ENCODE measurements around the gene PSMA8. TPM values are rescaled to one million over a fixed set of nuclear protein-coding genes. Genes with fewer than 3 reads are reported as not detected.

PSMA8 gene
- total and polyA plus RNA-seq, 2 of the 13 experiments (the other 11 are each of a cell fraction or from before 2014, with no cell fraction given): not detected

- TF ChIP-seq, protein P1, sequence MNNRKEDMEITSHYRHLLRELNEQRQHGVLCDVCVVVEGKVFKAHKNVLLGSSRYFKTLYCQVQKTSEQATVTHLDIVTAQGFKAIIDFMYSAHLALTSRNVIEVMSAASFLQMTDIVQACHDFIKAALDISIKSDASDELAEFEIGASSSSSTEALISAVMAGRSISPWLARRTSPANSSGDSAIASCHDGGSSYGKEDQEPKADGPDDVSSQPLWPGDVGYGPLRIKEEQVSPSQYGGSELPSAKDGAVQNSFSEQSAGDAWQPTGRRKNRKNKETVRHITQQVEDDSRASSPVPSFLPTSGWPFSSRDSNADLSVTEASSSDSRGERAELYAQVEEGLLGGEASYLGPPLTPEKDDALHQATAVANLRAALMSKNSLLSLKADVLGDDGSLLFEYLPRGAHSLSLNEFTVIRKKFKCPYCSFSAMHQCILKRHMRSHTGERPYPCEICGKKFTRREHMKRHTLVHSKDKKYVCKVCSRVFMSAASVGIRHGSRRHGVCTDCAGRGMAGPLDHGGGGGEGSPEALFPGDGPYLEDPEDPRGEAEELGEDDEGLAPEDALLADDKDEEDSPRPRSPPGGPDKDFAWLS (CRISPR knock-in tag; IDR thresholded peaks at IDR 0.05; ENCODE audit: borderline replicate concordance): no peak
- peak; percentile 74; the same call in 1 of the 2 replicates for TF ChIP-seq ZMAT3 (CRISPR knock-in tag; conservative IDR thresholded peaks at IDR 0.05)
- no peak for TF ChIP-seq MLLT10 (CRISPR knock-in tag; IDR thresholded peaks at IDR 0.05)
- no peak for TF ChIP-seq ETV6 (CRISPR knock-in tag; conservative IDR thresholded peaks at IDR 0.05)
- TF ChIP-seq STAT5B (CRISPR knock-in tag; IDR thresholded peaks at IDR 0.05): no peak
- TF ChIP-seq ARHGAP35 (CRISPR knock-in tag; IDR thresholded peaks at IDR 0.05; ENCODE audit: borderline replicate concordance): no peak
- TF ChIP-seq ZNF263 (CRISPR knock-in tag; IDR thresholded peaks at IDR 0.05): peak; percentile 40; the same call in 1 of the 2 replicates
- peak; percentile 51 for TF ChIP-seq GMEB1 (CRISPR knock-in tag; IDR thresholded peaks at IDR 0.05; ENCODE audit: borderline replicate concordance)
- peak; percentile 80 for TF ChIP-seq RNF2 (conservative IDR thresholded peaks at IDR 0.05; ENCODE audit: low read depth)
- TF ChIP-seq ZNF354B (CRISPR knock-in tag; IDR thresholded peaks at IDR 0.05): no peak
- 0 out of 2 replicates have a peak, but pooled peaks have one; percentile 48 for TF ChIP-seq TMF1 (CRISPR knock-in tag; IDR thresholded peaks at IDR 0.05; ENCODE audit: low read depth)
- TF ChIP-seq ZNF564 (CRISPR knock-in tag; IDR thresholded peaks at IDR 0.05): peak; percentile 48; the same call in 1 of the 2 replicates
- TF ChIP-seq GFI1 (CRISPR knock-in tag; IDR thresholded peaks at IDR 0.05; ENCODE audit: borderline replicate concordance): 0 out of 2 replicates have a peak, but pooled peaks have one; percentile 33
- TF ChIP-seq MXD4 (CRISPR knock-in tag; IDR thresholded peaks at IDR 0.05): 0 out of 2 replicates have a peak, but pooled peaks have one; percentile 47
- no peak for TF ChIP-seq SATB2 (CRISPR knock-in tag; IDR thresholded peaks at IDR 0.05)
- peak; percentile 56 for TF ChIP-seq NFYB (CRISPR knock-in tag; IDR thresholded peaks at IDR 0.05)
- 0 out of 2 replicates have a peak, but pooled peaks have one; percentile 17 for TF ChIP-seq ZNF614 (CRISPR knock-in tag; IDR thresholded peaks at IDR 0.05; ENCODE audit: borderline replicate concordance)
- TF ChIP-seq, protein P2, sequence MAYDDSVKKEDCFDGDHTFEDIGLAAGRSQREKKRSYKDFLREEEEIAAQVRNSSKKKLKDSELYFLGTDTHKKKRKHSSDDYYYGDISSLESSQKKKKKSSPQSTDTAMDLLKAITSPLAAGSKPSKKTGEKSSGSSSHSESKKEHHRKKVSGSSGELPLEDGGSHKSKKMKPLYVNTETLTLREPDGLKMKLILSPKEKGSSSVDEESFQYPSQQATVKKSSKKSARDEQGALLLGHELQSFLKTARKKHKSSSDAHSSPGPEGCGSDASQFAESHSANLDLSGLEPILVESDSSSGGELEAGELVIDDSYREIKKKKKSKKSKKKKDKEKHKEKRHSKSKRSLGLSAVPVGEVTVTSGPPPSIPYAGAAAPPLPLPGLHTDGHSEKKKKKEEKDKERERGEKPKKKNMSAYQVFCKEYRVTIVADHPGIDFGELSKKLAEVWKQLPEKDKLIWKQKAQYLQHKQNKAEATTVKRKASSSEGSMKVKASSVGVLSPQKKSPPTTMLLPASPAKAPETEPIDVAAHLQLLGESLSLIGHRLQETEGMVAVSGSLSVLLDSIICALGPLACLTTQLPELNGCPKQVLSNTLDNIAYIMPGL (CRISPR knock-in tag; IDR thresholded peaks at IDR 0.05; ENCODE audit: borderline replicate concordance in 1 of 2, low read depth in 1 of 2): peak; percentile 30 to 49; a peak in 2 of 4 replicates
- peak; percentile 91 for TF ChIP-seq MAX (IDR thresholded peaks at IDR 0.05)
- TF ChIP-seq IRF1 (CRISPR knock-in tag; IDR thresholded peaks at IDR 0.05; ENCODE audit: low read depth): no peak
- 0 out of 2 replicates have a peak, but pooled peaks have one; percentile 65 for TF ChIP-seq ZNF878 (CRISPR knock-in tag; IDR thresholded peaks at IDR 0.05)
- peak; percentile 53; the same call in 1 of the 2 replicates for TF ChIP-seq ZNF784 (CRISPR knock-in tag; IDR thresholded peaks at IDR 0.05; ENCODE audit: borderline replicate concordance)
Measured at GRCh38 chr18:26226229-26227050, 92.8 kb downstream of the PSMA8 start, which contains the start of gene TAF4B (continued).

All from HepG2 (cell line).